Transverse colon (tissue), 4 donors: ENCODE results near the gene CCDC60. TPM values are rescaled to one million over a fixed set of nuclear protein-coding genes. Genes with fewer than 3 reads are reported as not detected.
"Not testable (repeated sequence)": the region's sequence is repeated elsewhere in the genome, so short reads cannot be mapped to it uniquely, and the experiment has no call there.

Source experiments
- DNase-seq: peaks from one replicate; pipeline ENCODE4 v3.0.0-alpha.2; 2019
- H3K27ac ChIP-seq, 4 donors: fragments of 200-600 bp; sonication (generic); 2 replicates each; pipeline ENCODE4 v1.5.1; 2016 to 2018; ENCODE audit warnings: inconsistent platforms in 4 of 4
- H3K27me3 ChIP-seq: fragments of 200-600 bp; sonication (generic); 2 replicates; pipeline ENCODE4 v1.5.1; 2017; ENCODE audit warnings: inconsistent platforms
- H3K36me3 ChIP-seq, 4 donors: fragments of 200-600 bp; sonication (generic); 2 replicates each; pipeline ENCODE4 v1.5.1; 2017 to 2019; ENCODE audit warnings: inconsistent platforms in 4 of 4
- H3K4me1 ChIP-seq, 4 donors: fragments of 200-600 bp; sonication (generic); 2 replicates each; pipeline ENCODE4 v1.5.1; 2017 to 2020; ENCODE audit warnings: inconsistent platforms in 4 of 4
- H3K4me3 ChIP-seq, 4 donors: fragments of 200-600 bp; sonication (generic); 1 replicate in 1 of 4; 2 replicates in 3 of 4; pipeline versions ENCODE4 v1.5.1 to v1.6.1; 2017 to 2019; ENCODE audit warnings: inconsistent platforms in 4 of 4
- H3K9me3 ChIP-seq, 2 donors: fragments of 200-600 bp; sonication (generic); 2 replicates each; pipeline ENCODE4 v1.5.1; 2017 to 2019; ENCODE audit warnings: inconsistent platforms in 2 of 2
- CTCF ChIP-seq, 5 experiments: fragments of 200-600 bp in 3 of 5; fragments of 450-650 bp in 2 of 5; sonication (generic) in 3 of 5; IDR thresholded peaks; 1 replicate in 2 of 5; 2 replicates in 3 of 5; pipeline ENCODE4 v1.5.1; 2016 to 2017; ENCODE audit warnings: antibody characterized with exemption in 5 of 5, inconsistent platforms in 3 of 5, mild to moderate bottlenecking in 2 of 5, moderate library complexity in 1 of 5
- EP300 ChIP-seq: sonication (generic); formaldehyde crosslinking; IDR thresholded peaks from one replicate; pipeline ENCODE4 v1.6.1; 2017; ENCODE audit warnings: antibody characterized with exemption, low read depth
- POLR2A ChIP-seq: fragments of 450-650 bp; IDR thresholded peaks from one replicate; pipeline ENCODE4 v1.6.1; 2016; ENCODE audit warnings: antibody characterized with exemption, mild to moderate bottlenecking, moderate library complexity
- POLR2AphosphoS5 ChIP-seq, 3 donors: sonication (generic); formaldehyde crosslinking; IDR thresholded peaks; one replicate each; pipeline ENCODE4 v1.6.1; 2016; ENCODE audit warnings: antibody characterized with exemption in 3 of 3
- WGBS, 2 donors: methylation state at CpG; one replicate each; pipeline ENCODE4 v1.1.5; 2018; ENCODE audit warnings: low coverage in 1 of 2; 5-methylcytosine and 5-hydroxymethylcytosine counted together
- in situ Hi-C, 4 donors: fragments of 200-750 bp; cut with MboI; loops; one replicate each; pipeline versions ENCODE4 v1.15.0 to v1.15.1; 2017; ENCODE audit warnings: low sequenced_read_pairs in 3 of 4, low pct_ligation_motif_present in 1 of 4, low pct_unique_long_range_greater_than_20kb in 1 of 4
- intact Hi-C: fragments of 100-400 bp; cut with DNase I; formaldehyde crosslinking; loops from one replicate; pipeline ENCODE4 v1.15.1; 2023; ENCODE audit warnings: low total_unique reads
- total RNA-seq, 4 donors: library from RNA; depleted of rRNA; stranded (reverse); fragments of >200 nt; gene quantifications; one replicate each; pipeline ENCODE4 v1.1.0, GENCODE V29; 2016

Gene CCDC60
- total RNA-seq, 4 donors from 2014 or later, result 0.68 to 2.6 (median 2.4) TPM; not detected in 1

GRCh38 chr12:119341988-119342387 lies 7.5 kb downstream of the CCDC60 start:
- intact Hi-C loops, result no loop called here
- TF ChIP-seq EP300, result no peak
- no peak for TF ChIP-seq POLR2AphosphoS5 (IDR thresholded peaks at IDR 0.05)
- no peak for TF ChIP-seq POLR2A
- no peak for TF ChIP-seq CTCF (IDR thresholded peaks at IDR 0.05)

GRCh38 chr12:119343130-119343529 lies 8.6 kb downstream of the CCDC60 start:
- WGBS, 2 donors, result 93 to 96% methylated on average over 7 of the region's 7 CpGs
- Histone ChIP-seq H3K4me1 (no peaks in the 10 kb centered on the region), H3K27me3 (no peaks in the 10 kb centered on the region), H3K4me3 (no peak overlapping the region), H3K9me3 (no peaks in the 10 kb centered on the region), H3K27ac (no peak overlapping the region), H3K36me3 (no peaks in the 10 kb centered on the region)
- in situ Hi-C loops, result no loop called here
- intact Hi-C loops, result no loop called here
- TF ChIP-seq POLR2A, result no peak
- TF ChIP-seq POLR2AphosphoS5 (IDR thresholded peaks at IDR 0.05), result no peak
- TF ChIP-seq EP300, result no peak
- no peak for TF ChIP-seq CTCF (IDR thresholded peaks at IDR 0.05)
- no peak for DNase-seq

More at GRCh38 chr12:119341988-119342387, 7.5 kb downstream of the CCDC60 start:
- no peak for DNase-seq
- Histone ChIP-seq H3K27me3 (no peaks in the 10 kb centered on the region), H3K36me3 (no peaks in the 10 kb centered on the region), H3K4me3 (no peak overlapping the region), H3K9me3 (no peaks in the 10 kb centered on the region), H3K4me1 (no peaks in the 10 kb centered on the region), H3K27ac (no peak overlapping the region)
- 57 to 70% methylated on average over 2 of the region's 2 CpGs for WGBS, 2 donors
- in situ Hi-C loops, result no loop called here

- no peaks in the 10 kb centered on the region for H3K36me3 ChIP-seq
- H3K9me3 ChIP-seq, result no peaks in the 10 kb centered on the region
- 27 to 33% methylated on average over 1 to 4 of the region's 4 CpGs for WGBS, 2 donors
- in situ Hi-C loops (no loop called here), intact Hi-C loops (no loop called here)
- TF ChIP-seq POLR2A, result no peak
- no peak for TF ChIP-seq CTCF (IDR thresholded peaks at IDR 0.05)
- TF ChIP-seq EP300, result no peak
- TF ChIP-seq POLR2AphosphoS5 (IDR thresholded peaks at IDR 0.05), result no peak
- no peaks in the 10 kb centered on the region for H3K4me1 ChIP-seq
- H3K4me3 ChIP-seq, result no peak overlapping the region
- no peak for DNase-seq
- H3K27me3 ChIP-seq, result no peaks in the 10 kb centered on the region
- no peak overlapping the region for H3K27ac ChIP-seq
Measured at GRCh38 chr12:119354172-119354571, 19.6 kb downstream of the CCDC60 start.

- H3K27me3 ChIP-seq, H3K27ac ChIP-seq, DNase-seq, in situ Hi-C loops, H3K9me3 ChIP-seq, H3K4me3 ChIP-seq, intact Hi-C loops, H3K36me3 ChIP-seq, H3K4me1 ChIP-seq: not testable (repeated sequence)
- 94% methylated on average over 3 to 23 of the region's 33 CpGs for WGBS, 2 donors
Measured at GRCh38 chr12:119360366-119360765, 25.8 kb downstream of the CCDC60 start.

GRCh38 chr12:119363037-119363436 lies 28.5 kb downstream of the CCDC60 start:
- in situ Hi-C loops (no loop called here), intact Hi-C loops (no loop called here)
- Histone ChIP-seq H3K27me3 (no peaks in the 10 kb centered on the region), H3K27ac (no peak overlapping the region), H3K4me1 (no peaks in the 10 kb centered on the region), H3K9me3 (no peaks in the 10 kb centered on the region), H3K36me3 (no peaks in the 10 kb centered on the region), H3K4me3 (no peak overlapping the region)
- DNase-seq, result no peak
- TF ChIP-seq EP300, result no peak
- no peak for TF ChIP-seq POLR2A
- no peak for TF ChIP-seq POLR2AphosphoS5 (IDR thresholded peaks at IDR 0.05)
- no peak for TF ChIP-seq CTCF (IDR thresholded peaks at IDR 0.05)
- 79 to 80% methylated on average over 4 of the region's 4 CpGs for WGBS, 2 donors
